Astrocyte (in vitro differentiated cells and primary cell): Measurements from ENCODE around the gene NCOA7. TPM values are rescaled to one million over a fixed set of nuclear protein-coding genes. Genes with fewer than 3 reads are reported as not detected.
A peak's percentile ranks its signal among the peaks of the same experiment; 100 is the strongest.

Experiments used
- DNase-seq: peaks from one replicate; pipeline ENCODE4 v3.0.0-alpha.2; 2010; ENCODE audit warnings: low read depth
- FAIRE-seq: peaks from 2 replicates; lab custom pipeline; 2011; peaks lifted over from hg19 to GRCh38; lab: Jason Lieb, UNC
- H2AFZ ChIP-seq: 2 replicates; pipeline ENCODE4 v1.6.0; 2012; ENCODE audit warnings: low read depth, low read length, inconsistent platforms
- H3K27ac ChIP-seq: 2 replicates; pipeline ENCODE4 v1.5.1; 2011; ENCODE audit warnings: low read depth, low read length, inconsistent platforms
- H3K27me3 ChIP-seq: 2 replicates; pipeline ENCODE4 v1.6.0; 2011; ENCODE audit warnings: low read length, inconsistent platforms; ENCODE audit not compliant: insufficient read depth
- H3K36me3 ChIP-seq: 2 replicates; pipeline ENCODE4 v1.5.1; 2011; ENCODE audit warnings: low read length, inconsistent platforms; ENCODE audit not compliant: insufficient read depth
- H3K4me1 ChIP-seq: 2 replicates; pipeline ENCODE4 v1.5.1; 2011; ENCODE audit warnings: low read length, inconsistent platforms; ENCODE audit not compliant: insufficient read depth
- H3K4me2 ChIP-seq: 2 replicates; pipeline ENCODE4 v1.6.0; 2012; ENCODE audit warnings: low read length, inconsistent platforms
- H3K4me3 ChIP-seq: 2 replicates; pipeline ENCODE4 v1.5.1; 2011; ENCODE audit warnings: low read depth, mild to moderate bottlenecking, low read length, inconsistent platforms; ENCODE audit not compliant: insufficient read depth
- H3K79me2 ChIP-seq: 2 replicates; pipeline ENCODE4 v1.6.0; 2012; ENCODE audit warnings: mild to moderate bottlenecking, low read length, inconsistent platforms; ENCODE audit not compliant: insufficient read depth
- H3K9ac ChIP-seq: 2 replicates; pipeline ENCODE4 v1.6.0; 2012; ENCODE audit warnings: mild to moderate bottlenecking, low read length, inconsistent platforms
- H3K9me3 ChIP-seq: 2 replicates; pipeline ENCODE4 v1.5.1; 2012; ENCODE audit warnings: low read depth, mild to moderate bottlenecking, low read length, inconsistent platforms; ENCODE audit not compliant: insufficient read depth
- H4K20me1 ChIP-seq: 2 replicates; pipeline ENCODE4 v1.6.0; 2012; ENCODE audit warnings: low read length, inconsistent platforms; ENCODE audit not compliant: insufficient read depth
- H3K27ac Mint-ChIP-seq: one replicate; pipeline ENCODE4 v1.8.0; 2021; ENCODE audit warnings: mild to moderate bottlenecking, mixed read lengths; ENCODE audit not compliant: unreplicated experiment
- H3K27me3 Mint-ChIP-seq: one replicate; pipeline ENCODE4 v1.8.0; 2021; ENCODE audit warnings: low read depth, mixed read lengths; ENCODE audit not compliant: unreplicated experiment
- H3K36me3 Mint-ChIP-seq: one replicate; pipeline ENCODE4 v1.8.0; 2021; ENCODE audit warnings: low read depth, mixed read lengths; ENCODE audit not compliant: unreplicated experiment
- H3K4me1 Mint-ChIP-seq: one replicate; pipeline ENCODE4 v1.8.0; 2021; ENCODE audit warnings: low read depth, mixed read lengths; ENCODE audit not compliant: unreplicated experiment
- H3K4me3 Mint-ChIP-seq: one replicate; pipeline ENCODE4 v1.8.0; 2021; ENCODE audit warnings: mild to moderate bottlenecking, moderate library complexity, mixed read lengths; ENCODE audit not compliant: unreplicated experiment
- H3K9me3 Mint-ChIP-seq: one replicate; pipeline ENCODE4 v1.8.0; 2021; ENCODE audit warnings: mild to moderate bottlenecking, mixed read lengths; ENCODE audit not compliant: unreplicated experiment
- EZH2 ChIP-seq: IDR thresholded peaks from 2 replicates; pipeline ENCODE4 v1.6.1; 2012; ENCODE audit warnings: mild to moderate bottlenecking, low read length, inconsistent platforms; ENCODE audit not compliant: insufficient read depth
- total RNA-seq: library from RNA; stranded (reverse); gene quantifications from 2 replicates; pipeline ENCODE4 v1.2.1, GENCODE V29; 2021
- TF ChIP-seq, protein P1 (sequence below): IDR thresholded peaks from 2 replicates; pipeline ENCODE4 v1.5.1; 2011; ENCODE audit warnings: low read depth, mild to moderate bottlenecking, inconsistent platforms, low read length, moderate library complexity; ENCODE audit not compliant: insufficient read depth

The NCOA7 gene
- total RNA-seq, 1 donor from 2014 or later, result 26.0 TPM

DNA sequence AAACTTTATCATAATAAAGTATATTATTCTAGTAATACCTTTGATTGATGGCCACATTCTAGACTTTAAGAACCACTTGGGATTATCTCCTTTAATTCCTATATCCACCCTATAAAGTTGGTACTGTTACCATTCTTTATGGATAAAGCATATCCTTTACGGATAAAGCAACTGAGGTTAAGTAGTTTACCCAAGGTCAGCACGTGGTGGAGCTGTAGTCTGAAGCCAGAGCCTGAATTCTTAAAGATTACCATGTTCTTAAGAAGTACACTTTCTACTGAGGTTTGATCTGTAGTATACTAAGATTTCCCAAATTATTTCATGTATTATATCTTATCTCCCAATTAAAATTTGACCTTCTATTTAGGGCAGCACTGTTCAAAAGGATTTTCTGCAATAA, 3.0 kb upstream of the NCOA7 start:
- H3K9me3 ChIP-seq, result no peaks in the 10 kb centered on the region
- H3K9ac ChIP-seq, result no peak overlapping the region
- no peaks in the 10 kb centered on the region for H3K27me3 ChIP-seq
- no peak overlapping the region for H3K4me3 Mint-ChIP-seq
- H3K79me2 ChIP-seq, result peaks cover 2% of the 10 kb centered on the region
- no peak overlapping the region for H3K27ac ChIP-seq
- peaks cover 2% of the 10 kb centered on the region for H3K36me3 Mint-ChIP-seq
- no peak for DNase-seq
- peaks cover 13% of the 10 kb centered on the region for H3K4me1 Mint-ChIP-seq
- H2AFZ ChIP-seq, result no peak overlapping the region
- TF ChIP-seq, protein P1, sequence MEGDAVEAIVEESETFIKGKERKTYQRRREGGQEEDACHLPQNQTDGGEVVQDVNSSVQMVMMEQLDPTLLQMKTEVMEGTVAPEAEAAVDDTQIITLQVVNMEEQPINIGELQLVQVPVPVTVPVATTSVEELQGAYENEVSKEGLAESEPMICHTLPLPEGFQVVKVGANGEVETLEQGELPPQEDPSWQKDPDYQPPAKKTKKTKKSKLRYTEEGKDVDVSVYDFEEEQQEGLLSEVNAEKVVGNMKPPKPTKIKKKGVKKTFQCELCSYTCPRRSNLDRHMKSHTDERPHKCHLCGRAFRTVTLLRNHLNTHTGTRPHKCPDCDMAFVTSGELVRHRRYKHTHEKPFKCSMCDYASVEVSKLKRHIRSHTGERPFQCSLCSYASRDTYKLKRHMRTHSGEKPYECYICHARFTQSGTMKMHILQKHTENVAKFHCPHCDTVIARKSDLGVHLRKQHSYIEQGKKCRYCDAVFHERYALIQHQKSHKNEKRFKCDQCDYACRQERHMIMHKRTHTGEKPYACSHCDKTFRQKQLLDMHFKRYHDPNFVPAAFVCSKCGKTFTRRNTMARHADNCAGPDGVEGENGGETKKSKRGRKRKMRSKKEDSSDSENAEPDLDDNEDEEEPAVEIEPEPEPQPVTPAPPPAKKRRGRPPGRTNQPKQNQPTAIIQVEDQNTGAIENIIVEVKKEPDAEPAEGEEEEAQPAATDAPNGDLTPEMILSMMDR, result peak; percentile 15
- no peak for TF ChIP-seq EZH2
- H3K27ac Mint-ChIP-seq, result no peak overlapping the region
- FAIRE-seq, result no peak
- H3K27me3 Mint-ChIP-seq, result no peaks in the 10 kb centered on the region
- H3K36me3 ChIP-seq, result no peaks in the 10 kb centered on the region
- H3K4me3 ChIP-seq, result no peak overlapping the region
- H3K9me3 Mint-ChIP-seq, result no peaks in the 10 kb centered on the region
- no peak overlapping the region for H3K4me2 ChIP-seq
- no peaks in the 10 kb centered on the region for H4K20me1 ChIP-seq
- peaks cover 13% of the 10 kb centered on the region for H3K4me1 ChIP-seq

DNA sequence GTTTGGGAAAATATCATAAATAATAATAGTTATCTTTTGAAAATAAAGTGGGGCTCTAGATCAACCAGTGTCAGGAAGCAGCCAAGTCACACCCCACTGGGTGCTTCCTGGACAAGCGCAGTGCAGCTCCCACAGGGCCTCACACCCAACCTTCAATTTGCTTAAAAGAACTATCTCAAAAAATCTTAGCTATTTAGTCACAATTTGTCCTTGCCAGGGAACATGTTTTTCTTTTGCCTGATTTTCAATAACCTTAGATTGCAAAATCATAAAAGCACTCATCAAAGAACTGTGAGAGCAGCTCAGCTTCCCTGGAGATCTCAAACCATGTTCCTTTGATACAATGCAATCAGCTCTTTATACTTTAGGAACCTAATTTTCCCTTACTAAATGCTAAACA, 1.6 kb upstream of the NCOA7 start:
- Histone ChIP-seq H3K27ac (no peak overlapping the region), H3K4me1 (peaks cover 19% of the 10 kb centered on the region), H3K9me3 (no peaks in the 10 kb centered on the region), H3K9ac (peak overlapping the region; percentile 85), H2AFZ (no peak overlapping the region), H3K36me3 (no peaks in the 10 kb centered on the region), H3K79me2 (peaks cover 16% of the 10 kb centered on the region), H3K4me3 (no peak overlapping the region), H4K20me1 (no peaks in the 10 kb centered on the region), H3K27me3 (no peaks in the 10 kb centered on the region), H3K4me2 (peak overlapping the region; percentile 94)
- peaks cover 2% of the 10 kb centered on the region for H3K36me3 Mint-ChIP-seq
- FAIRE-seq, result no peak
- DNase-seq, result no peak
- peak overlapping the region; percentile 88 for H3K4me3 Mint-ChIP-seq
- H3K27me3 Mint-ChIP-seq, result no peaks in the 10 kb centered on the region
- peaks cover 13% of the 10 kb centered on the region for H3K4me1 Mint-ChIP-seq
- no peak for TF ChIP-seq EZH2
- TF ChIP-seq, protein P1, result no peak
- peak overlapping the region; percentile 92 for H3K27ac Mint-ChIP-seq
- H3K9me3 Mint-ChIP-seq, result no peaks in the 10 kb centered on the region

DNA sequence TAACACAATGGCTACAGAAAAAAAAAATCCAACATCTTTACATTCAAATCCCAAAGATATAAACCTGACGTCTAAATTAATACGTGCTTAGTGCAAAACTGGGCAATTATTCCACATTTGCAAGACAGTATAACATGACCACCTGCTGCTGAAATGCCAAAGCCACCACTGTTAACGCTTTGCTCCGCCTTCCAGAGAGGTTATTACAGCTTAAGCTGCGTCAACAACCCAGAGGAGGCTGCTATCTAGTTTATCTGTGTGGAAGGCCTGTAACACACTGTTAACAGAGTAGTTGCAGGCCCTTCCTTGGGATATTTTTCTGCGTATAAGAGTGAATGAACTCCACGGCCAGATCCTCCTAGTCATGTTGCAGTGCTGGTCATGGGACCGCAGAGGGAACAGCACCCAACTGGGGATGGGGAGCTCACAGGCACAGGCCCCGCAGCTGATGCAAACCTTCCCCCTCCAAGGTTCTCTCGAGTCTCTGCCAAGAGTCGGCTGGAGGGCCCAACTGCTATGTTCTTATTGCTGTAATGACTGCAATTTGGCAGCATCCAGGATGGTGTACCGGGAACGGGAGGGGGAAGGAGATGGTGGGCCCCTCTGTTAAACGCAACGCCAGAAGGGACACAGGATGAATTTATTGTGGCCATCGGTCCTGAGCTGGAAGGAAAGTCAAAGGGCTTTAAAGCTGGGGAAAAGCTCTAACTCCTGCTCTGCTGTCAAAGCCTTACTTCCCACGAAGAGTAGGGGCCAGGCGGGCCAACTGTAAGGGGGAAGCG, 993 bp upstream of the NCOA7 start:
- peak overlapping the region; percentile 91 for H2AFZ ChIP-seq
- peaks cover 13% of the 10 kb centered on the region for H3K4me1 Mint-ChIP-seq
- H3K36me3 ChIP-seq, result no peaks in the 10 kb centered on the region
- H3K9me3 Mint-ChIP-seq, result no peaks in the 10 kb centered on the region
- peak overlapping the region; percentile 82 for H3K27ac ChIP-seq
- H4K20me1 ChIP-seq, result no peaks in the 10 kb centered on the region
- peak overlapping the region; percentile 88 for H3K4me3 Mint-ChIP-seq
- no peaks in the 10 kb centered on the region for H3K27me3 ChIP-seq
- H3K9ac ChIP-seq, result peak overlapping the region; percentile 85
- H3K79me2 ChIP-seq, result peaks cover 18% of the 10 kb centered on the region
- H3K4me1 ChIP-seq, result peaks cover 24% of the 10 kb centered on the region
- H3K36me3 Mint-ChIP-seq, result peaks cover 2% of the 10 kb centered on the region
- H3K4me3 ChIP-seq, result peak overlapping the region; percentile 78
- H3K27me3 Mint-ChIP-seq, result no peaks in the 10 kb centered on the region
- FAIRE-seq, result no peak
- DNase-seq, result peak; percentile 32
- no peaks in the 10 kb centered on the region for H3K9me3 ChIP-seq
- TF ChIP-seq, protein P1, result no peak
- no peak for TF ChIP-seq EZH2
- H3K27ac Mint-ChIP-seq, result peak overlapping the region; percentile 92
- peak overlapping the region; percentile 94 for H3K4me2 ChIP-seq
